ENCODE measurements around the gene ATP5F1B. TPM values are rescaled to one million over a fixed set of nuclear protein-coding genes. Genes with fewer than 3 reads are reported as not detected.
A peak's percentile ranks its signal among the peaks of the same experiment; 100 is the strongest.

ATP5F1B gene
- total RNA-seq = 100 to 1,000 TPM; 854 to 863 TPM

DNA sequence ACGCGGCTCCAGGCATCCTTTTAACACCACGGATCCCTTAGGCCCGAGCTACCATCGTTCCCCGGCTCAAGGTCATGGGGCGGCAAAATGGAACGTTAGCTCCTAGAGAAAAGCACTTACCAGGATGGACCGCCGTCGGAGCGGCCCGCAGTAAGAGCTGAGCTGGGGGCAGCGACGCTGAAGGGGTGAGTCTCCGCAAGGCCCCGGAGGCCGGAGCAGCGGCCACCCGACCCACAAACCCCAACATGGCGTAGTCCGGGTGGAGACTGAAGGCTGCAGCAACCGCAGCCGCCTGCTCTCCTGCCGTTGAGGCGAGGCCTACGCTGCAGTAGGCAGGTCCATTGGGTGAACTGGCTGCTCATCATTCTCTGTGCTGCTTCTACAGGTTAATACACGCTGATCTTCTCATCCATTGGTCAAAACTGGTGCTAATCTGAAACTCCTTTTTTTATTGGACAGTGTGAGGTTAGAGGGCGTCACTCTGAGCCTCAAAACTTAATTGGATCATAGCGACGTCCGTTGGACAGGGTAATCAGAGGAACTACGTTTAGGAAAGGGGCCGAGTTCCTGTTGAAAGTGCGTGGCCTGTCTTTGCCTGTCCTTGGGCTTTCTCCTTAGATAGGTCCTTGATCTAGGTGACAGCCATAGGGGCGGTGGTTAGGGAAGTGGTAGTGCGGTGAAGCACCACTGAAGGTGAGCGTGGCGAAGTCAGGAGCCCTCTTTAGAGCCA lies at the start of gene ATP5F1B:
ATP5F1B (minus strand) TSS at position 268 of the 730 bp plus-strand sequence; CDS start at position 247, 21 bp downstream.
- Mint-ChIP-seq H3K4me3 (peak within 1 kb of the TSS; percentile 96), H3K9me3 (no peaks in the 10 kb centered on the region), H3K27ac (peak within 1 kb of the TSS; percentile 93), H3K36me3 (ENCODE audit: low read depth) (peaks cover 40% of the 10 kb centered on the region), H3K4me1 (ENCODE audit: low read depth) (peaks cover 33% of the 10 kb centered on the region), H3K27me3 (ENCODE audit: low read depth) (no peaks in the 10 kb centered on the region)
- intact Hi-C loops (cut with micrococcal nuclease) = loop anchor here (1.0 kb wide), 8 partner anchors 10 to 441 kb away; partner anchors contain the start of genes NACA, PRIM1 and PTGES3
- CTCF ChIA-PET = interaction anchor here (0.5 to 2.6 kb wide), 4 partner anchors 10 to 253 kb away, joined by 3 to 34 read pairs (median 3); no protein-coding TSS in a partner anchor
- peak; percentile 97 for DNase-seq

DNA sequence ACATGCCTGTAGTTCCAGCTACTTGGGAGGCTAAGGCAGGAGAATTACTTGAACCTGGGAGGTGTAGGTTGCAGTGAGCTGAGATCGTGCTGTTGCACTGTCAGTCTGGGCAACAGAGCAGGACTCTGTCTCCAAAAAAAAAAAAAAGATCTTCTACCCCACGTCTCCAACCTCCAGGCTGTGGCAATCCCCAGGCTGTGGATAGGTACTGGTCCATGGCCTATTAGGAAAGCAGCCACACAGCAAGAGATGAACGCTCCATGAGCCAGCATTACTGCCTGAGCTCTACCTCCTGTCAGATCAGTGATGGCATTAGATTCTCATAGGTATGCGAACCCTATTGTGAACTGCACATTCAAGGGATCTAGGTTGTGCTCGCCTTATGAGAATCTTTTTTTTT lies 48.4 kb upstream of the ATP5F1B start:
- no peaks in the 10 kb centered on the region for H3K36me3 Mint-ChIP-seq (ENCODE audit: low read depth)
- CTCF ChIA-PET = interaction anchor here (0.8 kb wide), 1 partner anchor 66 kb away, joined by 3 read pairs; no protein-coding TSS in a partner anchor
- no peaks in the 10 kb centered on the region for H3K9me3 Mint-ChIP-seq
- H3K27me3 Mint-ChIP-seq (ENCODE audit: low read depth) = no peaks in the 10 kb centered on the region
- H3K27ac Mint-ChIP-seq = no peak overlapping the region
- H3K4me1 Mint-ChIP-seq (ENCODE audit: low read depth) = no peaks in the 10 kb centered on the region
- no peak for DNase-seq
- intact Hi-C loops (cut with micrococcal nuclease) = no loop called here
- H3K4me3 Mint-ChIP-seq = no peak overlapping the region

DNA sequence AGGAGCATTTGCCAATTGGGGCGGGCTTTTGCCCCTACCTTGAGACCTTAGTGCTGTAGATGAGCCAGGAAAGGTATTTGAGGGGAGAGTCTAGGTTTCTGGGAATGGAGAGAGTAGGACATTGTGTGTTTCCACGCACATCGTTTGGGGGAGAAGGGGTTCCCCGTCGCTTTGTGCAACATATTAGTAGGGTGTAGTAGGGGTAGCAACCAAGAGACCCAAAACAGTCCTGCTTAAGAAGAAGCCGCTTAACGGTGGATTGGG lies 43.0 kb upstream of the ATP5F1B start:
- Mint-ChIP-seq H3K36me3 (ENCODE audit: low read depth) (peaks cover 35% of the 10 kb centered on the region), H3K4me3 (peak overlapping the region; percentile 90), H3K4me1 (ENCODE audit: low read depth) (peaks cover 18% of the 10 kb centered on the region), H3K9me3 (peaks cover 1% of the 10 kb centered on the region), H3K27me3 (ENCODE audit: low read depth) (no peaks in the 10 kb centered on the region), H3K27ac (peak overlapping the region; percentile 99)
- DNase-seq = no peak
- CTCF ChIA-PET = no interaction called here
- intact Hi-C loops (cut with micrococcal nuclease) = loop anchor here (1.0 to 10.0 kb wide), 16 partner anchors 37 to 1156 kb away; partner anchors contain the start of genes BAZ2A, CTDSP2, DDIT3 and MBD6

- Mint-ChIP-seq H3K4me1 (ENCODE audit: low read depth) (peaks cover 19% of the 10 kb centered on the region), H3K27ac (peak within 1 kb of the TSS; percentile 99), H3K36me3 (ENCODE audit: low read depth) (peaks cover 35% of the 10 kb centered on the region), H3K9me3 (peaks cover 1% of the 10 kb centered on the region), H3K27me3 (ENCODE audit: low read depth) (no peaks in the 10 kb centered on the region), H3K4me3 (peak within 1 kb of the TSS; percentile 90)
- CTCF ChIA-PET = no interaction called here
- peak; percentile 99 for DNase-seq
- intact Hi-C loops (cut with micrococcal nuclease) = loop anchor here (1.0 to 10.0 kb wide), 16 partner anchors 37 to 1157 kb away; partner anchors contain the start of genes BAZ2A, CTDSP2, DDIT3 and MBD6
Observed at GRCh38 chr12:56688129-56688845, 42.5 kb upstream of the ATP5F1B start, which contains the start of gene PTGES3. TSS of gene PTGES3 (minus strand) at chr12:56688284. CDS start at chr12:56687999, 285 bp downstream.

DNA sequence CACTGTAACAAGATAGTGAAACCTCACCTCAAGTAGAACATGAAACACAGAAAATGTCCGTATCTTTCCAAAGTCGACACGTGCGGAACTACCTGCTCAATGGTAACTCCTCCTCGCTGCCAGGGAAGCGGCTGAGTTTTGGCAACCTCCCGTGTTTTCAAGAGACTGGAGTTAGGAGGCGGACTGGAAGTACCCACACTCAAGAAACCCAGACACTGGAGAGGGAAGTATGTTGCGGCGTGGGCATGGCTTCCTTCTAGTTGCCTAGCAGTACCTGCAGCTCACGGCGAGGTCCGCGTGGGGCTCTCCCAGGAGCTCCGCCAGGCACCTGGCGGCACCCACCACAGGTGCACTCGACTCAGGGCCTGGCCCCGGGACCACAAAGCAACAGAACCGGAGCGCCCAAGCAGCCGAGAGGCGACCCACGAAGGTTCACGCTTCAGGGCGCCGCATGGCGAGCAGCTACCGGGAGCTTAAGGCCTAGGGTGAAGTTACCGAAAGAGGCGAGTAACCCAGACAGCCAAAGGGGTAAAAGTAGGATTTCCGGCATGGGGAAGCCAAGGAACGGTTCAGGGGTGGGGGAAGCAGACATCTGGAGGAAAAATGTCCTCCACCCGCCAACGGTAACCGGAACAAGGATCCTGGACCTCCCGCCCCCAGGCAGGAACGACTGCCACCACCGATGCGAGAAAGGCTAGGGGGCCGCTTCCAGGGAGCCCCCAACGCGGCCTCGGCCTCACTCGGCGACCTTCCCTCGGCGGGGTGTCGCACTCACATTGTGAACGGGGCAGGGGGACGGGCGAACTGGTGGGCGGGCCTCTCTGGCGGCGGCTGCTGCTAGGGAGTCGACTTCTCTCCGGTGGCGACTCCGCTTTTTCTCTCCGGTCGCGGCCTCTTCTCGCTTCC lies 41.7 kb upstream of the ATP5F1B start:
- intact Hi-C loops (cut with micrococcal nuclease) = loop anchor here (1.0 to 10.0 kb wide), 17 partner anchors 38 to 1157 kb away; partner anchors contain the start of genes BAZ2A, CTDSP2, DDIT3 and MBD6
- Mint-ChIP-seq H3K36me3 (ENCODE audit: low read depth) (peaks cover 37% of the 10 kb centered on the region), H3K27me3 (ENCODE audit: low read depth) (no peaks in the 10 kb centered on the region), H3K4me3 (peak overlapping the region; percentile 90), H3K9me3 (peaks cover 1% of the 10 kb centered on the region), H3K4me1 (ENCODE audit: low read depth) (peaks cover 26% of the 10 kb centered on the region), H3K27ac (peak overlapping the region; percentile 99)
- DNase-seq = peak; percentile 56
- CTCF ChIA-PET = no interaction called here

DNA sequence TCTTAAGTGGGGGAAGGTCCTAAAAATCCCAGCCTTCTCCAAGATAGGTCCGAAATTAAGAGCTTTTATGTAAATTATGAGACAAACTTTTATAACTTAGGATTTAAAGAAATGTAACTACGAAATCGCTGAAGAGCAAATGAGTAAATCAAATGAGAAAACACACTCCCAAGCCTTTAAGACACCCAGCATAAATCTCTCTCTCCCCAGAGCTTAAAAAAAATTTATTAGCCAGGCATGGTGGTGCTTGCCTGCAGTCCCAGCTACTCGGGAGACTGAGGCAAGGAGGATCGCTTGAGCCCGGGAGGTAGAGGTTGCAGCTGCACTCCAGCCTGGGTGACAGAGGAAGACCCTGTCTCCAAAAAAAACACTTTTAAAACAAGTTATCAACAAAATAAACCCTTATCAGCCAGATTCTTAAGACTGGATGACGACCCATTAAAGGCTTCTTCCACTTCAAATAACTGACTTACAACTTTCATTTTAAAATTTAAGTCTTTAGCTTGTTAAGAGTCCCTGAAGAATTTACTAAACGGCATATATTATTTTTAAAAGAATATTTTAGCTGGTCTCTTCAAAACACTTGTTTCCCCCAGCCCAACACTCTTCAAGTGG lies 39.1 kb upstream of the ATP5F1B start:
- Mint-ChIP-seq H3K4me3 (peak overlapping the region; percentile 90), H3K36me3 (ENCODE audit: low read depth) (peaks cover 52% of the 10 kb centered on the region), H3K27me3 (ENCODE audit: low read depth) (no peaks in the 10 kb centered on the region), H3K9me3 (peaks cover 1% of the 10 kb centered on the region), H3K27ac (peak overlapping the region; percentile 99), H3K4me1 (ENCODE audit: low read depth) (peaks cover 46% of the 10 kb centered on the region)
- intact Hi-C loops (cut with micrococcal nuclease) = loop anchor here (1.0 to 10.0 kb wide), 9 partner anchors 9 to 1160 kb away; partner anchors contain the start of genes BAZ2A, CTDSP2, DDIT3 and MBD6
- CTCF ChIA-PET = interaction anchor here (0.6 to 1.4 kb wide), 2 partner anchors 49 to 376 kb away, joined by 3 to 5 read pairs; no protein-coding TSS in a partner anchor
- DNase-seq = no peak

DNA sequence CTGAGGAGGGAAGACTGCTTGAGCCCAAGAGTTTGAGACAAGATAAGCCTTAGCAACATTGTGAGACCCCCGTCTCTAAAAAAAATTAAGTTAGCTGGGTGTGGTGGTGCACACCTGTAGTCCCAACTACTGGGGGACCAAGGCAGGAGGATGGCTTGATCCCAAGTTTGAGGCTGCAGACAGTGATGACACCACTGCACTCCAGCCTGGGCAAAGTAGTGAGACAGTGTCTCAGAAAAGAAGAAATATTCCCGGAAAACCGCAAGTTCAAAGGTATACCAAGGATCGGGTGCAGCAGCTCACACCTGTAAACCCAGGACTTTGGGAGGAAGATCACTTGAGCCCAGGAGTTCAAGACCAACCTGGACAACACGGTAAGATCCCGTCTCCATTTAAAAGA lies 36.5 kb upstream of the ATP5F1B start:
- H3K9me3 Mint-ChIP-seq = peaks cover 1% of the 10 kb centered on the region
- peak overlapping the region; percentile 82 for H3K27ac Mint-ChIP-seq
- peaks cover 61% of the 10 kb centered on the region for H3K36me3 Mint-ChIP-seq (ENCODE audit: low read depth)
- CTCF ChIA-PET = interaction anchor here (0.6 kb wide), 1 partner anchor 18 kb away, joined by 3 read pairs; no protein-coding TSS in a partner anchor
- H3K4me1 Mint-ChIP-seq (ENCODE audit: low read depth) = peaks cover 69% of the 10 kb centered on the region
- no peak for DNase-seq
- peak overlapping the region; percentile 19 for H3K4me3 Mint-ChIP-seq
- H3K27me3 Mint-ChIP-seq (ENCODE audit: low read depth) = no peaks in the 10 kb centered on the region
- intact Hi-C loops (cut with micrococcal nuclease) = loop anchor here (10.0 kb wide), 1 partner anchor 1162 kb away; the partner anchor contains the start of gene CTDSP2

DNA sequence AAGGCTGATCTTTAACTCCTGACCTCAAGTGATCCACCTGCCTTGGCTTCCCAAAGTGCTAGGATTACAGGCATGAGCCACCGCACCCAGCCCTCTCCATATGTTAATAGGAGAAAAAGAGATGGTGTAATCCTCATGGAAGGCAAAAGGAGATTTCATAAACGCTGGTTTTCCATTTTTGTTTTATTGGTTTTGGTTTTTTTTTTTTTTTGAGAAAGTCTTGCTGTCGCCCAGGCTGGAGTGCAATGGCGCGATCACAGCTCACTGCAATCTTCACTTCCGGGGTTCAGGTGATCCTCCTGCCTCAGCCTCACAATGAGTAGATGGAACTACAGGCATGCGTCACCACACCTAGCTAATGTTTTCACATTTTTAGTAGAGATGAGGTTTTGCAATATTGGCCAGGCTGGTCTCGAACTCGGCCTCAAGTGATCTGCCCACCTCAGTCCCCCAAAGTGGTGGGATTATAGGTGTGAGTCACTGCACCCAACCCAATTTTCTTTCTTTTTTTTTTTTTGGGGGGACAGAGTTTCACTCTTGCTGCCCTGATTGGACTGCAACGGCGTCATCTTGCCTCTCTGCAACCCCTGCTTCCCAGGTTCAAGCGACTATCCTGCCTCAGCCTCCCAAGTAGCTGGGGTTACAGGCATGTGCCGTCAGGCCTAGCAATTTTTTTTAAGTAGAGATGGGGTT lies 34.2 kb upstream of the ATP5F1B start:
- intact Hi-C loops (cut with micrococcal nuclease) = loop anchor here (10.0 kb wide), 1 partner anchor 1165 kb away; the partner anchor contains the start of gene CTDSP2
- CTCF ChIA-PET = interaction anchor here (0.6 to 0.9 kb wide), 4 partner anchors 10 to 50 kb away, joined by 3 to 4 read pairs (median 3); partner anchors contain the start of gene BAZ2A
- Mint-ChIP-seq H3K4me1 (ENCODE audit: low read depth) (peaks cover 83% of the 10 kb centered on the region), H3K4me3 (no peak overlapping the region), H3K27ac (peak overlapping the region; percentile 58), H3K9me3 (peaks cover 1% of the 10 kb centered on the region), H3K36me3 (ENCODE audit: low read depth) (peaks cover 47% of the 10 kb centered on the region), H3K27me3 (ENCODE audit: low read depth) (no peaks in the 10 kb centered on the region)
- DNase-seq = no peak

DNA sequence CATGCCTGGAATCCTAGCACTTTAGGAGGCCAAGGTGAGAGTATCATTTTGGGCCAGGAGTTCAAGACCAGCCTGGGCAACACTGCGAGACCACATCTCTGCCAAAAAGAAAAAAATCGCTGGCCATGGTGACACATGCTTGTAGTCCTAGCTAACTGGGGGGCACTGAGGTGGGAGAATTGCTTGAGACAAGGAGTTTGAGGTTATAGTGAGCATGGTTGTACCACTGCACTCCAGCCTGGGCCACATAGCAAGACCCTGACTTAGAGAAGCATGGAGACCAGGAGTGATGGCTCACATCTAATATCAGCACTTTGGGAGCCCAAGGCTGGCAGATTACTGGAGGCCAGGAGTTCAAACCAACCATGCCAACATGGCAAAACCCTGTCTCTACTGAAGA lies 33.1 kb upstream of the ATP5F1B start:
- CTCF ChIA-PET = interaction anchor here (1.0 kb wide), 1 partner anchor 78 kb away, joined by 4 read pairs; no protein-coding TSS in a partner anchor
- intact Hi-C loops (cut with micrococcal nuclease) = no loop called here
- H3K27ac Mint-ChIP-seq = peak overlapping the region; percentile 38
- H3K36me3 Mint-ChIP-seq (ENCODE audit: low read depth) = peaks cover 40% of the 10 kb centered on the region
- H3K4me3 Mint-ChIP-seq = no peak overlapping the region
- no peak for DNase-seq
- peaks cover 77% of the 10 kb centered on the region for H3K4me1 Mint-ChIP-seq (ENCODE audit: low read depth)
- peaks cover under 1% of the 10 kb centered on the region for H3K9me3 Mint-ChIP-seq
- no peaks in the 10 kb centered on the region for H3K27me3 Mint-ChIP-seq (ENCODE audit: low read depth)

DNA sequence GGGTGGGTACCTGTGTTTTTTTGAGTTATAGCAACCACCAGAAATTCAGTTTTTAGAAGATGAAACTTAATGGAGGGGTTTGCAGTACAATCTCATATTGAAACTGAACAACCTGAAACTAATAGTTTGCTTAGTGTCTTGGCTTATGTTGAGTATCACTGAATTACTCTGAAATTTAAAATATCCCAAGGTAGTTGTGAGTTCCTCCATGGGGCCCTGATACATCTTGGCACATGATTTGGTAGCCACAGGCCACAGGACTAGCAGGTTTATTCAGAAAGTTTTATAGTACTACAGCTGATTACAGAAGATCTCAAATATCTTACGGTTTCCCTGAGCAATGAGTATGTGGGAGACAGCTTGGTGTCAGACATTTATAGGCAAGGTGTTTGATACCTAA lies 31.9 kb upstream of the ATP5F1B start:
- no peak overlapping the region for H3K4me3 Mint-ChIP-seq
- DNase-seq = peak; percentile 51
- CTCF ChIA-PET = interaction anchor here (0.6 to 1.7 kb wide), 5 partner anchors 27 to 53 kb away, joined by 3 to 5 read pairs (median 3); partner anchors contain the start of gene ATP5F1B
- peaks cover 41% of the 10 kb centered on the region for H3K36me3 Mint-ChIP-seq (ENCODE audit: low read depth)
- H3K27me3 Mint-ChIP-seq (ENCODE audit: low read depth) = no peaks in the 10 kb centered on the region
- H3K9me3 Mint-ChIP-seq = no peaks in the 10 kb centered on the region
- peaks cover 78% of the 10 kb centered on the region for H3K4me1 Mint-ChIP-seq (ENCODE audit: low read depth)
- intact Hi-C loops (cut with micrococcal nuclease) = loop anchor here (2.0 kb wide), 1 partner anchor 21 kb away; no protein-coding TSS in a partner anchor
- peak overlapping the region; percentile 75 for H3K27ac Mint-ChIP-seq

Data from activated naive CD4-positive, alpha-beta T cell treated with anti-CD3 and anti-CD28 coated beads for 36 hours (primary cell).